ENCODE measurements around the gene CD14.
"Not testable (repeated sequence)": the region's sequence is repeated elsewhere in the genome, so short reads cannot be mapped to it uniquely, and the experiment has no call there.

CD14 gene

GRCh38 chr5:140674211-140674610 is 41.2 kb upstream of the CD14 start:
- TF ChIP-seq, protein P1, sequence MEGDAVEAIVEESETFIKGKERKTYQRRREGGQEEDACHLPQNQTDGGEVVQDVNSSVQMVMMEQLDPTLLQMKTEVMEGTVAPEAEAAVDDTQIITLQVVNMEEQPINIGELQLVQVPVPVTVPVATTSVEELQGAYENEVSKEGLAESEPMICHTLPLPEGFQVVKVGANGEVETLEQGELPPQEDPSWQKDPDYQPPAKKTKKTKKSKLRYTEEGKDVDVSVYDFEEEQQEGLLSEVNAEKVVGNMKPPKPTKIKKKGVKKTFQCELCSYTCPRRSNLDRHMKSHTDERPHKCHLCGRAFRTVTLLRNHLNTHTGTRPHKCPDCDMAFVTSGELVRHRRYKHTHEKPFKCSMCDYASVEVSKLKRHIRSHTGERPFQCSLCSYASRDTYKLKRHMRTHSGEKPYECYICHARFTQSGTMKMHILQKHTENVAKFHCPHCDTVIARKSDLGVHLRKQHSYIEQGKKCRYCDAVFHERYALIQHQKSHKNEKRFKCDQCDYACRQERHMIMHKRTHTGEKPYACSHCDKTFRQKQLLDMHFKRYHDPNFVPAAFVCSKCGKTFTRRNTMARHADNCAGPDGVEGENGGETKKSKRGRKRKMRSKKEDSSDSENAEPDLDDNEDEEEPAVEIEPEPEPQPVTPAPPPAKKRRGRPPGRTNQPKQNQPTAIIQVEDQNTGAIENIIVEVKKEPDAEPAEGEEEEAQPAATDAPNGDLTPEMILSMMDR (conservative IDR thresholded peaks at IDR 0.05; ENCODE audit: low read depth, low read length): no peak
- Histone ChIP-seq H3K4me2 (no peak overlapping the region), H3K27me3 (ENCODE audit: insufficient read depth, low read depth) (no peaks in the 10 kb centered on the region), H3K36me3 (ENCODE audit: insufficient read depth) (no peaks in the 10 kb centered on the region), H3K27ac (no peak overlapping the region), H3K79me2 (ENCODE audit: insufficient read depth, low read depth) (no peaks in the 10 kb centered on the region), H3K9ac (no peak overlapping the region), H3K4me3 (IDR thresholded peaks at IDR 0.05; ENCODE audit: insufficient read depth, low read depth, low read length) (no peak overlapping the region), H2AFZ (ENCODE audit: low read depth) (no peak overlapping the region), H3K4me1 (ENCODE audit: low read depth, poor library complexity, severe bottlenecking) (peaks cover 4% of the 10 kb centered on the region), H4K20me1 (ENCODE audit: insufficient read depth) (no peaks in the 10 kb centered on the region)

DNA sequence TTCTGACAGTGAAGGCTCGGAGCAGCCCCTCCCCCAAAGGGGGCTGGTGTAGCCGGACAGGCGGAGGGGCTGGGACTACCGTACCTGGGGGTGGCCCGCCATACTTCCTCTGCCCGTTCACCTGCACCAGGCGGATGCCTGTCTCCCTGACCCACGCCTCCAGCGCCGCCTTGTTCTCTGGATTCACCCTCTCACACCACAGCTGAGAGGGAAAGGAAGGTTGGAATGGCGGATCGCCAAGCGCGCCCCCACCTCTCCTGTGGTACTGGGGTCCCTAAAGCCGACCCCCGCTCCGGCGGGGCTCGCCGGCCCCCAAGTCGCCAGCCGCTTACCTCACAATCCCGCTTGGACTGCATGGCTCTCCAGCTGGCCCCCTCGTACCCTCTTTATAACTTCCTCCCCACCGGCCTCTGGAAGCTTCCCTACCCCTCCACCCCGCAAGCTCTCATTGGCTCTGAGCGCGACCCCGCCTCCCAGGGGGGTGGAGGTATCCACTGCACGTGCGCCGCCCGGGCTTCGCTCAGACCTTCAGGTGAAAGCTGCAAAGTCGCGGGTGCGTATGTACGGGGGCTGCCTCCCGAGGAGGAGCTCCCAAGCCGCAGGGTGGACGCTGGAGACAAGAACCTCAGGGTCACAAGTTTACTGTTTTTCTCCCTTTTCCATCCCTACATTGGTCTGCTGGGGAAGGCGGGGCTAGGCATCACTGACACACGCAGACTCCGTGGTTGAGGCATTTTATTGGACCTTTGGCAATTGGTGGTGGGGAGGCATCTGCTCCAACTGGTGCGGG is 40.4 kb upstream of the CD14 start, which contains the start of gene DND1:
Gene DND1, minus strand, starts transcription at position 390 of the 790 bp plus-strand sequence. Its CDS starts 34 bp downstream, at position 356.
- TF ChIP-seq, protein P1 (conservative IDR thresholded peaks at IDR 0.05; ENCODE audit: low read depth, low read length): no peak
- no peak within 1 kb of the TSS for H2AFZ ChIP-seq (ENCODE audit: low read depth)
- peaks cover 3% of the 10 kb centered on the region for H3K4me1 ChIP-seq (ENCODE audit: low read depth, poor library complexity, severe bottlenecking)
- H3K27me3 ChIP-seq (ENCODE audit: insufficient read depth, low read depth): no peaks in the 10 kb centered on the region
- no peak within 1 kb of the TSS for H3K27ac ChIP-seq
- H3K9ac ChIP-seq: no peak within 1 kb of the TSS
- H3K4me2 ChIP-seq: no peak within 1 kb of the TSS
- no peak within 1 kb of the TSS for H3K4me3 ChIP-seq (IDR thresholded peaks at IDR 0.05; ENCODE audit: insufficient read depth, low read depth, low read length)
- no peaks in the 10 kb centered on the region for H4K20me1 ChIP-seq (ENCODE audit: insufficient read depth)
- no peaks in the 10 kb centered on the region for H3K79me2 ChIP-seq (ENCODE audit: insufficient read depth, low read depth)
- no peaks in the 10 kb centered on the region for H3K36me3 ChIP-seq (ENCODE audit: insufficient read depth)

GRCh38 chr5:140672455-140673186 is 39.6 kb upstream of the CD14 start:
- H3K79me2 ChIP-seq (ENCODE audit: insufficient read depth, low read depth): no peaks in the 10 kb centered on the region
- no peak overlapping the region for H3K4me2 ChIP-seq
- no peak overlapping the region for H3K9ac ChIP-seq
- H4K20me1 ChIP-seq (ENCODE audit: insufficient read depth): no peaks in the 10 kb centered on the region
- H3K36me3 ChIP-seq (ENCODE audit: insufficient read depth): no peaks in the 10 kb centered on the region
- H3K4me3 ChIP-seq (IDR thresholded peaks at IDR 0.05; ENCODE audit: insufficient read depth, low read depth, low read length): no peak overlapping the region
- H3K27ac ChIP-seq: no peak overlapping the region
- no peaks in the 10 kb centered on the region for H3K27me3 ChIP-seq (ENCODE audit: insufficient read depth, low read depth)
- TF ChIP-seq, protein P1 (conservative IDR thresholded peaks at IDR 0.05; ENCODE audit: low read depth, low read length): no peak
- no peak overlapping the region for H2AFZ ChIP-seq (ENCODE audit: low read depth)
- no peaks in the 10 kb centered on the region for H3K4me1 ChIP-seq (ENCODE audit: low read depth, poor library complexity, severe bottlenecking)

DNA sequence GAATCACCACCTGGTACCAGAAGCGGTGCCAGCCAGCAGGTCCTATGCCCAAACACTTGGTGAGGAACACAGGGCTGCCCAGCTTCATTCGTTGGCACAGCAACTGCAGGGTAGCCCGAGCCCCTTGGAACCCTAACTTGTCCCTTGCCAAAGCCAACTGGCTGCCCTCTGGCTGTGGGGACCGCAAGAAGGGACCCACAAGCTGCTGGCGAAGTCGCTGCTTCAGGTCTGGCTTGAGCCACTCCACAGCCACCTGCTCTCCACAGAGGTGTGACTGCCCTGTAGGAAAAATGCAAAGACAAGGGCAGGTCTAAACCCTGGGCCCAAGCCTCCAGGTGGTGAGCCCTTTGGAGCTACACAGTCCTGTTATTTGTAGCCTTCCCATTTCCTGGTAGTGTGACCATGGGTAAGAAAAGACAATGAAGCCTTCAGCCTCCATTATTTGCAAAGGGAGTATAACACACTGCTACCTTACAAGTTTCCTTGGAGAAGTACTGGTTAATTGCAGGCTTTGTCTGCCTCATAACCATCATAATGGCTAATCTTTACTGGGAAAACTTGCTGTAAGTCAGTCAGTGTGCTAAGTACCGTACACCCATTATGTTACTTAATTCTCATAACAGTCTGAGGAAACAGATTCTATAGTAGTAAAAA is 38.6 kb upstream of the CD14 start:
- no peaks in the 10 kb centered on the region for H3K27me3 ChIP-seq (ENCODE audit: insufficient read depth, low read depth)
- no peak overlapping the region for H3K4me2 ChIP-seq
- no peak overlapping the region for H2AFZ ChIP-seq (ENCODE audit: low read depth)
- no peaks in the 10 kb centered on the region for H3K36me3 ChIP-seq (ENCODE audit: insufficient read depth)
- H3K27ac ChIP-seq: no peak overlapping the region
- peaks cover 3% of the 10 kb centered on the region; the same call in 1 of the 2 replicates for H3K79me2 ChIP-seq (ENCODE audit: insufficient read depth, low read depth)
- H3K4me1 ChIP-seq (ENCODE audit: low read depth, poor library complexity, severe bottlenecking): peaks cover under 1% of the 10 kb centered on the region
- no peaks in the 10 kb centered on the region for H4K20me1 ChIP-seq (ENCODE audit: insufficient read depth)
- TF ChIP-seq, protein P1 (conservative IDR thresholded peaks at IDR 0.05; ENCODE audit: low read depth, low read length): no peak
- H3K4me3 ChIP-seq (IDR thresholded peaks at IDR 0.05; ENCODE audit: insufficient read depth, low read depth, low read length): no peak overlapping the region
- no peak overlapping the region for H3K9ac ChIP-seq

GRCh38 chr5:140671035-140671434 is 38.1 kb upstream of the CD14 start:
- H3K9ac ChIP-seq; H3K4me3 ChIP-seq (IDR thresholded peaks at IDR 0.05; ENCODE audit: insufficient read depth, low read depth, low read length); H3K27ac ChIP-seq; H3K79me2 ChIP-seq (ENCODE audit: insufficient read depth, low read depth); H3K36me3 ChIP-seq (ENCODE audit: insufficient read depth); H3K4me1 ChIP-seq (ENCODE audit: low read depth, poor library complexity, severe bottlenecking); H3K4me2 ChIP-seq; H3K27me3 ChIP-seq (ENCODE audit: insufficient read depth, low read depth); H2AFZ ChIP-seq (ENCODE audit: low read depth); H4K20me1 ChIP-seq (ENCODE audit: insufficient read depth): not testable (repeated sequence)
